Islet of Langerhans (tissue), 1 donor: ENCODE measurements around the gene KIF1C.
"Not testable (repeated sequence)": the region's sequence is repeated elsewhere in the genome, so short reads cannot be mapped to it uniquely, and the experiment has no call there.

Experiments used
- FAIRE-seq: peaks from one replicate; lab custom pipeline; 2011; peaks lifted over from hg19 to GRCh38; lab: Jason Lieb, UNC

The KIF1C gene

DNA sequence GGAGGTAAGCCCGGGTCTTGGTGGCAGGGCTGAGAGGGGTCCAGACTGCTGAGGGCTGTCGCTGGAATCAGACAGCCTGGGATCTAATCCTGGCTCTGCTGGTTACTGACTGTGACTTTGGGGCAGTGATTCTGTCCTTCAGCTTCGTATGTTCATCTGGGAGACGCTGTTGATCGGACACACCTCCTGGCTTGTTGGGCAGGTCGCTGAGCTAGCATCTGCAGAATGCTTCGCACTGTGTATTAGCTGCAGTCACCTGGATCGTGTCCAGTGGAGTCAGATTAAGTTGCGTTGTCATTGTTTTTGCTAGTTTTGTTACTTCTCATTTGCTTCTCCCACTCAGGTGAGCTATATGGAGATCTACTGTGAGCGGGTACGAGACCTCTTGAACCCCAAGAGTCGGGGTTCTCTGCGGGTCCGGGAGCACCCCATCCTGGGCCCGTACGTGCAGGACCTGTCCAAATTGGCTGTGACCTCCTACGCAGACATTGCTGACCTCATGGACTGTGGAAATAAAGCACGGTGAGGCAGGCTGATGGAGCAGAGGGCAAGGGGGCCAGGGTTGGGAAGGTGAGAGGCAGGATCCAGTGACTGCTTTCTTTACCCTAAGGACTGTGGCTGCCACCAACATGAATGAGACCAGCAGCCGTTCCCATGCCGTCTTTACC is 4.5 kb downstream of the KIF1C start:
- FAIRE-seq: no peak

DNA sequence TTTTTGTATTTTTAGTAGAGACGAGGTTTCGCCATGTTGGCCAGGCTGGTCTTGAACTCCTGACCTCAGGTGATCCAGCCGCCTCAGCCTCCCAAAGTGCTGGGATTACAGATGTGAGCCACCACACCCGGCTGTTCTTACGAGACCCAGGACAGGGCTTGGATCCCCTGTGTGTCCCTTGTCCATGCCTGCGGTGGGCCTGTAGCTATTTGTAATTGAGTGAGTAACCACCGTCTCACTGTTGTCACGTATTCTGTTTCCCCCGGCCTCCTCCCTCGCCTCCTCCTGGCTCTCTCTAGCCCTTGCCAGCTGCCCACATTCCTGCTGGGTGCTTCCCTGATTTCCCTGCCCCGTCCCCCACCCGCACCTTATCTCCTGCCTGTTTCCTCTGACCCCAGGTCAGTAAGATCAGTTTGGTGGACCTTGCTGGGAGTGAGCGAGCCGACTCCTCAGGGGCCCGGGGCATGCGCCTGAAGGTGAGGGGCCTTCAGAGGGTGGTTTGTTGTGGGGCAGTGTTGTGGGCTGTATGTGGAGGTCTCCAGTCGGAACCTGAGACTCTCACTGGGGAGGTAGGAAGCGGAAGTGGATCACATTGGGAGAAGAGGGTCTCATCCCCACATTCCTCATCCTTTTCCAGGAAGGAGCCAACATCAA is 5.6 kb downstream of the KIF1C start:
- no peak for FAIRE-seq

DNA sequence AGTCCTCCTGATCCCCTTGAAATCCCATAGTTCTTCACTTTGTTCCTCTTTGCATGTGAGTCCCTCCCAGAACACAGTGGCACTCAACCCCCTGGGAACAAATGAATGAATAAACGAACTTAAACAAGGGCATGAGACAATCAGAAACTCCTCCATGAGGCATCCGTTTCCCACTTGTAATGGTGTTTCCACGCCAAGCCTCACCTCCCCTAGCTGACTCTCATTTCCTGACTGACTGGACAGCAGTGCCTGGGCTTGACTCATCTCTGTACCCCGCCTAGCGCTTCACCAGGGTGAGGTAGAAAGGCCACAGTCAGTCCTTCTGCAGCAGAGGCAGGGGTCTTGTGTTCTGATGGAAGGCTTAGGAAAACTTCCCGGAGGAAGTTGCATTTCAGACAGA is 14.2 kb downstream of the KIF1C start:
- no peak for FAIRE-seq

DNA sequence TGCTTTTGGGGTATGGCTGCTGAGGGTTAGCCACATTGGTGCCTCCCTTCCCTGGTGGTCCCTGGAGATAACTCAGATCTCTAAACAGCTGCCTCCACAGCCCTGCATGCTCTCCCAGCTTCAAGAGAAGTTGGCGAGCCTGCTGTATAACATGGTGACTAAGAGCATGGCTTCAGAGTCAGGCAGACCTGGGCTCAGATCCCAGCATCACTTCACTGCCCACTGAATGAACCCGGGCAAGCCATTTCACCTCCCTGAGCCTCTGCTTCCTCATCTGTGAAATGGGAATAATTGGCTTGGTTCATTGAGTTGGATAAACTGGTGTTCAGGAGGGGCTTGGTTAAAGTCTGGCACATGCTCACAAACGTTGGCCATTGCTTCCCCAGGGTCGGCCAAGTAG is 16.6 kb downstream of the KIF1C start:
- no peak for FAIRE-seq

DNA sequence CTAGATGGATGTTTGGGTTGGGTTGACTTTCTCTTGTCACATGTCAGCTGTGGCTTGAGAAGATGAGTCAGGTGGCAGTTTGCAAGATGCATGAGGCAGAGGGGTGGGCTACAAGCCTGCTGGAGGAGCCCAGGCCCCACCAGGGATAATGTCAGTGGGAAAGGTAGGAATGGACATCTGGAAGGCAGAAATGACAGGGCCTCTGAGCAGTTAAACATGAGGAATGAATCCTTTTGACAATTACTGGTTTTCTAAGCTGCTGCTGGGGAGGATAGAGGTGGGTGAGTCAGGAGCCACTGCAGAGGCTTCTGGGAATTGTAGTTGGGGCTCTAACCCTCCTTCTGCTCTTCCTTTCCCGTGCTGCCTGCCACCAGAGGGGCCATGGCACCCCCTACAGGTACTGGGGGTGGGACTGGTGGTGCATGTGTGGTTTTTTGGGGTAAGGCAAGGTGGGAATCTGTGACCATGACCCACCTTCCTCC is 21.8 kb downstream of the KIF1C start:
- no peak for FAIRE-seq

DNA sequence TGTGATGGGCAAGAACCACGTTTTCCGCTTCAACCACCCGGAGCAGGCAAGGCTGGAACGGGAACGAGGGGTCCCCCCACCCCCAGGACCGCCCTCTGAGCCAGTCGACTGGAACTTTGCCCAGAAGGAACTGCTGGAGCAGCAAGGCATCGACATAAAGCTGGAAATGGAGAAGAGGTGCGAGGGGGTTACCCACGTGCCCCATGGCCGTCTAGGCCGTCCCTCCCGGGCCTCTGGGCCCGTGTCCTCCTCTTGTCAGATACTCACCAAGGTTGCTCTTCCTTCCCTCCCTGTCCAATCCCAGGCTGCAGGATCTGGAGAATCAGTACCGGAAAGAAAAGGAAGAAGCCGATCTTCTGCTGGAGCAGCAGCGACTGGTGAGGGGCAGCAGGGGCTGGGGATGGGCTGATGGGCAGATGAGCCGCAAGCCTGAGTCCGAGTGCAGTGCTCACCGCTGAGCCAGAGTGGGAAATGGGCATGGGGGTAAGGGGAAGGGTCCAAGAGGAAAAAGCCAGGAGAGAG is 22.8 kb downstream of the KIF1C start:
- no peak for FAIRE-seq

DNA sequence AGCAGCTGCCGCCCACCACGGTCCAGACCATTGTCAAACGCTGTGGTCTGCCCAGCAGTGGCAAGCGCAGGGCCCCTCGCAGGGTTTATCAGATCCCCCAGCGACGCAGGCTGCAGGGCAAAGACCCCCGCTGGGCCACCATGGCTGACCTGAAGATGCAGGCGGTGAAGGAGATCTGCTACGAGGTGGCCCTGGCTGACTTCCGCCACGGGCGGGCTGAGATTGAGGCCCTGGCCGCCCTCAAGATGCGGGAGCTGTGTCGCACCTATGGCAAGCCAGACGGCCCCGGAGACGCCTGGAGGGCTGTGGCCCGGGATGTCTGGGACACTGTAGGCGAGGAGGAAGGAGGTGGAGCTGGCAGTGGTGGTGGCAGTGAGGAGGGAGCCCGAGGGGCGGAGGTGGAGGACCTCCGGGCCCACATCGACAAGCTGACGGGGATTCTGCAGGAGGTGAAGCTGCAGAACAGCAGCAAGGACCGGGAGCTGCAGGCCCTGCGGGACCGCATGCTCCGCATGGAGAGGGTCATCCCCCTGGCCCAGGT is 24.5 kb downstream of the KIF1C start:
- no peak for FAIRE-seq

DNA sequence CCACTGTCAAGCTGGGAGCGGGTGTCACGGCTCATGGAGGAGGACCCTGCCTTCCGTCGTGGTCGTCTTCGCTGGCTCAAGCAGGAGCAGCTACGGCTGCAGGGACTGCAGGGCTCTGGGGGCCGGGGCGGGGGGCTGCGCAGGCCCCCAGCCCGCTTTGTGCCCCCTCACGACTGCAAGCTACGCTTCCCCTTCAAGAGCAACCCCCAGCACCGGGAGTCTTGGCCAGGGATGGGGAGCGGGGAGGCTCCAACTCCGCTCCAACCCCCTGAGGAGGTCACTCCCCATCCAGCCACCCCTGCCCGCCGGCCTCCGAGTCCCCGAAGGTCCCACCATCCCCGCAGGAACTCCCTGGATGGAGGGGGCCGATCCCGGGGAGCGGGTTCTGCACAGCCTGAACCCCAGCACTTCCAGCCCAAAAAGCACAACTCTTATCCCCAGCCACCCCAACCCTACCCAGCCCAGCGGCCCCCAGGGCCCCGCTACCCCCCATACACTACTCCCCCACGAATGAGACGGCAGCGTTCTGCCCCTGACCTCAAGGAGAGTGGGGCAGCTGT is 25.9 kb downstream of the KIF1C start:
- FAIRE-seq: no peak

DNA sequence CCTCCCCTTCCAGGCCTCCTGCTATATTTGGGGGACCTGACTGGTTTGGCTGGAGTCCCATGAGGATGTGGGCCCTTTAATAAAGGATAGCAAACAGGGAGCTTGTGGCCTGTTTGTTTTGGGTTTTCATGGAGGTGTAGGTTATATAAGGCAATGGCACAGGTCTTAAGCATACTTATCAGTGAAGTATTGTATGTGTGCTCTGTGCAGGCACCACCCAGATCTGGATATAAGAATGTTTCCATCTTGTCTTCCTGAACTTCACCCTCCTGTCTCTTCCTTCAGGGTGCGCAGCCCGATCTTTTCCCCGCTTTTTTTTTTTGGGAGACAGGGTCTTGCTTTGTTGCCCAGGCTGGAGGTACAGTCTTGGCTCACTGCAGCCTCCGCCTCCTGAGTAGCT is 26.9 kb downstream of the KIF1C start:
- no peak for FAIRE-seq

DNA sequence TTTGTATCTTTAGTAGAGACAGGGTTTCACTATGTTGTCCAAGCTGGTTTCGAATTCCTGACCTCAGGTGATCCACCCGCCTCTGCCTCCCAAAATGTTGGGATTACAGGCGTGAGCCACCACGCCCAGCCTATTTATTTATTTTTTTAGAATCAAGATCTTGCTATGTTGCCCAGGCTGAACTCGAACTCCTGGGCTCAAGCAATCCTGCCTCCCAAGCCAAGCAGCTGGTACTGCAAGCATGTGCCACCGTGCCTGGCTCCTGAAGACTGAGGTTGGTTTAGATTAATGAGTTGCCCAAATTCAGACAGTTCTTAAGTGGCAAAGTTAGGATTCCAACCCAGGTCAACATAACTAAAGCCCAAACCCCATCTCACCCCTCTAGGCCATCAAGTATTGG is 29.5 kb downstream of the KIF1C start:
- FAIRE-seq: no peak

DNA sequence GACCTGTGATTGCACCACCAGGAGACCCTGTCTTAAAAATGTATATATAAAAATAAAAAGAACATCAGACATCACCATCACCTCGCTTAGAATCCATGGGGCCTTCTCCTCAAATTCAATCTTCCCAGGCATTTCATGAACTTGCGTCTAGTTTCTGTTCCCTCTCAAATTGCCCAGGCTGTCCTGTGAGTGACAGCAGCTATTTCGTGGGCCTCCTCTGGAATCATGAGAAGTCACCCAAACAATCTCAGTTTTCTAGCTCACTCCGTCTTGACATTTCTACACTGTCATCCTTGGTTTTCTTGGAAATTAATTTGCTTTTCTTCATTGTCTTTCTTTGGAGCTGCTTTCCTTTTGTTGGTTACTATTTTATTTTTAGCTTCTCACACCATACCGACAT is 30.2 kb downstream of the KIF1C start:
- no peak for FAIRE-seq

DNA sequence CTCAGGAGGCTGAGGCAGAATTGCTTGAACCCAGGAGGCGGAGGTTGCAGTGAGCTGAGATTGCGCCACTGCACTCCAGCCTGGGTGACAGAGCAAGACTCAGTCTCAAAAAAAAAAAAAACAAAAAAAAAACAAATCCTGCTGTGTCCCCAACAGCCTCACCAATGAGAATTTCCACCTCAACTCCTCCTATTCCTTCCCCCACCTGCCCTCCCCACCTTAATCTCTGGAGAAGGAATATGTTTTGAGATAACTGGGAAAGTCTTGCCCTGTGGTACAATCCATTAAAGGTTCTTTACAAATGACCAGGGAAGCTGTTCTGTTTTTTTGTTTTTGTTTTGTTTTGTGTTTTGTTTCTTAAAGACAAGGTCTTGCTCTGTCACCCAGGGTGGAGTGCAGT is 32.4 kb downstream of the KIF1C start:
- not testable (repeated sequence) for FAIRE-seq

DNA sequence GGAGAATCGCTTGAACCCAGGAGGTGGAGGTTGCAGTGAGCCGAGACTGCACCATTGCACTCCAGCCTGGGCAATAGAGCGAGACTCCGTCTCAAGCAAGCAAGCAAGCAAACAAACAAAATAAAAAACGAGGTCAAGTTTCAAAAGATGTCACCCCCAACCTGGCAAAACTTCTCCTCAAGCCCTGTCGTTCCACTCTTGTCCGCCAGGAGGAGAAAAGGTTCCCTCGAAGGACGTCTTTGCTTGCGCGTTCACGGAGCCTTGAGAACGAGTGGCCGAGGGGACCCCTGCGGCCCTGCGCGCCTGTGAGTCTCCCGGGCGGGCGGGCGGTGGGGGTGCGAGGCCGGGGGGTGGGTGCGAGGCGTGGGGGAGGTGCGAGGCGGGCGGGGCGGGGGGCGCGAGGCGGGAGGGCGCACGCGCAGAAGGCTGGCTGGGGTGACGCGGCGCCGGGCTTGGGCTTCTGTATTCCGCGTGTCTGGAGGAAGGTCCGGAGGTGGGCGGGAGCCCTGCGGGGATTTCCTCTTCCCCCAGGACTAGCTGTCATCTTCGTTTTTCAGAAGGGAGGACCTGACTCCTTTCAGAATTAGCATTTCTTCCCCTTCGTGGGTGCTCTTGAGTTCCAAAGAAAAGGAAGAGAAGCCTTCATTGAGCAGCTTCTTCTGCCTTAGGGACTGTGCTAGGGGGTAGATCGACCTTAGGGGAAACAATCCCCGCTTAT is 33.8 kb downstream of the KIF1C start:
- no peak for FAIRE-seq

DNA sequence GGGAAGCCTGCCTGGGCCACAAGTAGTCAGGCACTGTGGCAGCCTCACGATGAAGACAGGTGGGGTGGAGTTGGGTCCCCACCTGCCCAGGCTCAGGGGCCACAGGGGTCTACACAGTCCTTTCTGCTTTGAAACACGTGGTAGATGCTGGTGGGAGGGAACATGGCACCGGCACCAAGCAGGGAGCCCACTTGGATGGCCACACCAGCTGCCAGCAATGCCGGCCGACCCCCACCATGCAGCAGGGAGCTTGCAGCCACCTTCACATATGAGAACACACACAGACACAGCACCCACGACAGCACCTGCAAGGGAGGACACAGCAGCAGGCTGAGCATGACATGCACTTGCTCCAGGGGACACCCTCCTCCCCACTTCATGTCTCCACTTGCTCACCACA is 35.1 kb downstream of the KIF1C start:
- no peak for FAIRE-seq

DNA sequence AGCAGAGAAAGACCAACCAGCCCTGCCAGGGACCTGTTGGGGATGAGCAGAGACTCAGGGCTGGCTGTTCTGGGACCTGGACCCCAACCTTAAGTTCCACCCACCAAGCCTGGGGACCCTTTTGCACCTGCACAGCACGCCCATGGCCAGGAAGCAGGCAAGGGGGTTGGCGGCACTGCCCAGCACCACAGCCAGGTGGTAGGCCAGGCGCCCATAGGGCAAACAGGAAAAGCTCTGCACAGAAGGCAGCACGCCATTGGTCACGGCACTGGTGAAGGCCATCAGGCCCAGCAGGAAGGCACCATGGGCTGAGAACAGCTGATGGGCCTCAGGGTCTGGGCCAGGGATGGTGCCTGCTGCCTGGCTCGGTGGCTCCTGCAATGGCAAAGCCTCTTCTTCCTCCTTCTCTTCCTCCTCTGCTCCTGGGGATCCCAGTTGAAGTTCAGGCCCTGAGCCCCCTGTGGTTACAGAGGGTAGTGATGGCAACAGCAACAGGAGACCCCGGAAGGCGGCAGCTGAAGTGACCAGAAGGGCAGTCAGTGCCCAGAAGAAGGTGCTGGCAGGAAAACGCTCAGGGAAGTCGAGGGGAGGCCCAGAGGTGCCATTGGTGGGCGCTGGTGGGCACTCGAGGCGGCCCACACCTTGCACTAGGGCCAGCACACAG is 35.7 kb downstream of the KIF1C start:
- FAIRE-seq: no peak

DNA sequence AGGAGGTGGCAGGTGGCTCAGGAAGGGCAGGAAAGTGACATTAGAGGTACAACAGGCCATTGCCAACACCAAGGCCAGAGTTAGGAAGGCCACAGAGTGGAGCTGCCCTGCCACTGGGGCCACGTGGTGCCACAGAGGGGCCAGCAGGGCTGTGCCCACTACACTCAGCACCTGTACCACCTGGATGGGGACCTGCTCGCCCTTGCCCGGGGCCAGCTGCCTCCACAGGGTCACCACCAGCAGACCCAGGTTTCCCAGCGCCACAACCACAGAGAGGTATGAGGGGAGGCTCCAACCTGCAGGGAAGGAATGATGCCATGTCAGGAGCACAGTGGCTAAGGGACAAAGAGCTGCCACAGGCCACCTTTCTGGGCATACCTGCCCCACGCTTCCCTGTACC is 36.3 kb downstream of the KIF1C start:
- FAIRE-seq: no peak

DNA sequence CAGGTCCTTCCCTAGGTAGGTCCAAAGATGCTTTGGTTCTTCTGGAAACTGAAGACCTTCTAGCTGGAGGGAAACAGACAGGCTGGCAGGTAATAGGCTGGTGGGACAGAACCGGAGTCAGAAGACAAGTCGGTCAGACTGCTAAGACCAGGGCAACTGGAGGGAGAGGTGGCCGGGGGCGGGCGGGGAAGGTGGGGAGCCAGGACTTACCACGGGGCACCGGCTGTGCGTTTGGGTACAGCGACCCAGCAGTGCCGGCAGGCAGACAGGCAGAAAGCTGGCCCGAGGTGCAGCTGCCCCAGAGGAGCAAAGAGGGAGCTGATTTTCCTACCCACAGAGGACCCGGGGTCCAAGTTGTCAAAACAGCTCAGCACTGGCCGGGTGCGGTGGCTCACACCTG is 36.9 kb downstream of the KIF1C start:
- FAIRE-seq: no peak

DNA sequence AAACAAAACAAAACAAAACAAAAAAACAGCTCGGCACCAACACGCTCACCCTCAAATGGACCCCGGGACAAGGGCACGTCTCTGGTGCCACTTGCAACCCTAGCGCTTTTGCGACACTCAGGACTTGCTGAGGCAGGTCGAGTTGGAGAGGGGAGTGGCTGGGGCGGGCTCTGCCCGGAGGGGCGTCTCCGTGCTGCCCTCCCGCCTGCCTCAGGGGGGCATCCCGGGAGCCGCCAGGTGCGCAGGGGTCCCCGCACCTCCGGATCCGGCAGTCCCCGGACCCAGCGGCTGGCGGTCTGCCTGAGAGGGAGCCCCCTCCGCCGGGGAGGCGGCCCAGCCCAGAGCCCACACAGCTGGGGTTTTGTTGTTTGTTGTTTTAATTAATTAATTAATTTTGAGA is 37.6 kb downstream of the KIF1C start, which contains the start of gene SLC52A1:
Gene SLC52A1 (minus strand): TSS at position 112 of the 400 bp plus-strand sequence. CDS start 820 bp downstream, outside the sequence.
- FAIRE-seq: no peak

DNA sequence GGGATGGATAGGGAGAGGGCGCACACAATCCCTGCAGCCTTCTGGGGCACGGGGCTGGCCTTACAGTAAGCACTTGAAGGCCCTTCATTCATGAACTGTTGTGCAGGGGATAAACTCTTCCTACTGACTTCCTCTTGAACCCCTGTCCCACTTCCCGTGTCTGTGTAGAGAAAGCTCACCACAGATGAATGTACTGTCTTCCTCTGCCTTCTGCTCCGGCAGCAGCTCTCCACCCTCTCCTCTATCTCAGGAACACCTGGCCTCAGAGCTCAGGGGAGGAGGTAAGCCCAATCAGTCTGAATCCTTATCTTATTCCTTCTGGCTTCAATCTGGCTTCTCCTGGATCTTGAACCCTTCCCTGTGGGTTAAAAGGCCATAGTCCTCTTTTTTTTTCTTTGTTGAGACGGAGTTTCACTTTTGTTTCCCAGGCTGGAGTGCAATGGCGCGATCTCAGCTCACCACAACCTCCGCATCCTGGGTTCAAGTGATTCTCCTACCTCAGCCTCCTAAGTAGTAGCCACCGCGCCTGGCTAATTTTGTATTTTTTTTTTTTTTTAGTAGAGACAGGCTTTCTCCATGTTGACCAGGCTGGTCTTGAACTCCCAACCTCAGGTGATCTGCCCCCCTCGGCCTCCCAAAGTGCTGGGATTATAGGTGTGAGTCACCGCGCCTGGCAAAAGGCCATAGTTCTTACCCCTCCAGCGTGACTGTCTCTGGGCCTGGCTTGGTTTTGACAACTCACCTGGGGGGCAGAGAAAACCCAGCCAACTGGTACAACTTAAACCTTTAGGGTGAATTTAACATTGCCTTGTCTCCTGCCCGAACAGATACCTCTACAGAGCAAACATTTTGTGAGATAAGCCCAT is 44.6 kb downstream of the KIF1C start:
- FAIRE-seq: no peak

DNA sequence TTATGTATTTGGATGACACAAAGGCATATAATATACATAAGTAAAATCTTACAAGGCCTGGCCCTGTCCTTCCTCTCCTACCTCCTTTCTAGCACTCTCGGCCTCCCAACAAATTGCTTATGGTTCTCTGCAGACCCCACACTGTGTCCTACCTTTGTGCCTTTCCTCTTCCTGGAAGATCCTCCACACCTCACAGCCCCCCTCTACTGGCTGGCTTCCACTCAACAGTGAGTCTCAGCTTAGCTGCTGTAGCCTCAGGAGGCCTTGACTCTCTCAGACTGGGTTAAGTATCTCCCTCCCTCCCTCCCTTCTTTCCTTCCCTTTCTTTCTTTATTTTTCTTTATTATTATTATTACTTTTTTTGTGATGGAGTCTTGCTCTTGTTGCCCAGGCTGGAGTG is 45.8 kb downstream of the KIF1C start:
- no peak for FAIRE-seq

DNA sequence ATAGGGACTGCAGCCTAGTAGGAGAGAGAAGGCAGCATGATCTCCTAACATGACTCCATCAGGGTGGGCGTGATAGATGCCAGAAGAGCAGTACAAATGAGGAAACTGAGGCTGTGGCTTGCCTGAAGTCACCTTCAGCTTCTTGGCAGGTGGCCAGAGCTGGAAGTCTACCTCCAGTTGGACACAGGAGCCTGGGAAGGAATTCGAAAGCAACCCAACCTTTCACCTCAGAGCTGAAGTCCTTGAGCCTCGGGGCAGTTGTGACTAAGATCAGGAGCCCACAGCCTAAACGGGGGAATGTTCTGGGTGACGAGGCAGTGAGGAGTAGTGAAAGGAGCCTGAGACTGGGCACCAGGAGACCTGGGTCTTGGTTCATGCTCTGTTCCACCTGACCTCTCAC is 46.9 kb downstream of the KIF1C start:
- no peak for FAIRE-seq
